GM06990 (cell line): ENCODE data around the gene NRG2.

ENCODE experiments used
- DNase-seq: peaks from one replicate; pipeline ENCODE4 v3.0.0-alpha.2; 2011; ENCODE audit not compliant: insufficient read length; ENCODE audit errors: extremely low read depth
- H3K27me3 ChIP-seq: replicated peaks from 2 replicates; pipeline ENCODE4 v1.6.0; 2011; ENCODE audit warnings: low read length; ENCODE audit not compliant: control insufficient read depth, insufficient read depth
- H3K36me3 ChIP-seq: 2 replicates; pipeline ENCODE4 v1.5.1; 2011; ENCODE audit warnings: low read length; ENCODE audit not compliant: control insufficient read depth, insufficient read depth
- H3K4me3 ChIP-seq: replicated peaks from 2 replicates; pipeline ENCODE4 v1.5.1; 2011; ENCODE audit warnings: low read depth, mild to moderate bottlenecking, control low read depth, low read length
- TF ChIP-seq, protein P1 (sequence below): IDR thresholded peaks from 2 replicates; pipeline ENCODE4 v1.5.1; 2011; ENCODE audit warnings: low read length, control low read depth, mild to moderate bottlenecking, inconsistent platforms; ENCODE audit not compliant: insufficient read depth, poor library complexity, severe bottlenecking

NRG2 gene

DNA sequence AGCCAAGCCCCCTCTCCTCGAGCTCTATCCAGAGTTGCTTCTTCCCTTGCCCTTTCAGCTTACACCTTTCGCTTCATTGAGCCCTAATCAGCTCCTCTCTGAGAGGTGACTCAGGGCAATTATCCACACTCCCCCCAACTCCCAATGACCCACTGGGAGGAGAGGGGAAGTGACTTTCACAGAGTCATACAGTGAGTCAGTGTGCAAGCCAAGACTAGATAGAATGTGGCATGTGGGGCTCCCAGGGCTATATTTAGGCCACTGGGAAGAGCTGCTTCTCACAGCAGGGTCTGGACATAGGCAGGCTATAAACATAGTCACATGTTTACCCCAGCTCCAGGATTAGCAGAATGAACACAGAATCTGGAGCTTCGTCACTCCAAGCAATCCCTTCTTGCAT, 57.4 kb downstream of the NRG2 start:
- H3K36me3 ChIP-seq = no peaks in the 10 kb centered on the region
- H3K27me3 ChIP-seq = no peaks in the 10 kb centered on the region
- TF ChIP-seq, protein P1, sequence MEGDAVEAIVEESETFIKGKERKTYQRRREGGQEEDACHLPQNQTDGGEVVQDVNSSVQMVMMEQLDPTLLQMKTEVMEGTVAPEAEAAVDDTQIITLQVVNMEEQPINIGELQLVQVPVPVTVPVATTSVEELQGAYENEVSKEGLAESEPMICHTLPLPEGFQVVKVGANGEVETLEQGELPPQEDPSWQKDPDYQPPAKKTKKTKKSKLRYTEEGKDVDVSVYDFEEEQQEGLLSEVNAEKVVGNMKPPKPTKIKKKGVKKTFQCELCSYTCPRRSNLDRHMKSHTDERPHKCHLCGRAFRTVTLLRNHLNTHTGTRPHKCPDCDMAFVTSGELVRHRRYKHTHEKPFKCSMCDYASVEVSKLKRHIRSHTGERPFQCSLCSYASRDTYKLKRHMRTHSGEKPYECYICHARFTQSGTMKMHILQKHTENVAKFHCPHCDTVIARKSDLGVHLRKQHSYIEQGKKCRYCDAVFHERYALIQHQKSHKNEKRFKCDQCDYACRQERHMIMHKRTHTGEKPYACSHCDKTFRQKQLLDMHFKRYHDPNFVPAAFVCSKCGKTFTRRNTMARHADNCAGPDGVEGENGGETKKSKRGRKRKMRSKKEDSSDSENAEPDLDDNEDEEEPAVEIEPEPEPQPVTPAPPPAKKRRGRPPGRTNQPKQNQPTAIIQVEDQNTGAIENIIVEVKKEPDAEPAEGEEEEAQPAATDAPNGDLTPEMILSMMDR = no peak
- H3K4me3 ChIP-seq = no peak overlapping the region
- no peak for DNase-seq

DNA sequence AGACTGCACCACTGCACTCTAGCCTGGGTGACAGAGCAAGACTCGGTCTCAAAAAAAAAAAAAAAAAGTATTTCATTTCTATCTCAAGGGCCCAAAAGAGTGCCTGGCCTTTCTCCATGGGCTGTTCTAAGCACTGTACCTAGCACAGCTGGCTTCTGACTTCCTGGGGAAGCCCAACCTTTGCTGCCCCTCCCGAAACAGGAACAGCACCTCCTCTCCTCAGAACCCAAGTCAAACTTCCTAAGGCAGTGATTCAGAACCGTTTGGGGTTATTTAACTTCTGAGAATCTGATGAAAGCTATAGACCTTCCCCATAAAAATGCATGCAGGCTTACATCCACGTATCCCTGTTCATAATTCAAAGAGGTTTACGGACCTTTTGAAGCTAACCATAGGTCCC, 57.8 kb downstream of the NRG2 start:
- H3K36me3 ChIP-seq = no peaks in the 10 kb centered on the region
- TF ChIP-seq, protein P1 = no peak
- H3K4me3 ChIP-seq = no peak overlapping the region
- no peak for DNase-seq
- H3K27me3 ChIP-seq = no peaks in the 10 kb centered on the region

DNA sequence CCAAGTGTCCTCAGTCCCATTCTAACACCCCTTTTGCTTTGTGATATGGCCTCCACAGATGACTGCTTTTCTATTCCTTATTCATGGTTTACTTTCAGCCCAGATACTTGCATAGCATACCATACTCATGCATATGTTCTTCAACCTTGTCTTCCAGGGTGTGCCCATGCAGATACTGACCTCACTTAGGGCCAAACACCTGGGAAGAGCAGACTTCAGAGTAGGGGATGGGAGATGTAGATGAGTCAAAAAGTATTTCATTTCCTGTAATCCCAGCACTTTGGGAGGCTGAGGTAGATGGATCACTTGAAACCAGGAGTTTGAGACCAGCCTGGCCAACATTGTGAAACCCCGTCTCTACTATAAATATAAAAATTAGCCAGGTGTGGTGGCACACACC, 58.3 kb downstream of the NRG2 start:
- Histone ChIP-seq H3K36me3 (no peaks in the 10 kb centered on the region), H3K27me3 (no peaks in the 10 kb centered on the region; the same call in 1 of the 2 replicates), H3K4me3 (no peak overlapping the region)
- TF ChIP-seq, protein P1 = no peak
- DNase-seq = no peak

GRCh38 chr5:139982975-139983240, 60.2 kb downstream of the NRG2 start:
- TF ChIP-seq, protein P1 = no peak
- Histone ChIP-seq H3K4me3 (no peak overlapping the region), H3K27me3 (no peaks in the 10 kb centered on the region; the same call in 1 of the 2 replicates), H3K36me3 (no peaks in the 10 kb centered on the region)
- DNase-seq = no peak

GRCh38 chr5:139982157-139982974, 60.7 kb downstream of the NRG2 start:
- TF ChIP-seq, protein P1 = no peak
- H3K36me3 ChIP-seq = no peaks in the 10 kb centered on the region
- DNase-seq = no peak
- no peak overlapping the region for H3K4me3 ChIP-seq
- H3K27me3 ChIP-seq = no peaks in the 10 kb centered on the region; the same call in 1 of the 2 replicates
